Measurements from ENCODE around the gene GINS1. TPM values are rescaled to one million over a fixed set of nuclear protein-coding genes. Genes with fewer than 3 reads are reported as not detected.
A peak's percentile ranks its signal among the peaks of the same experiment; 100 is the strongest.

GINS1 gene
- total and polyA plus RNA-seq, 2 experiments from 2014 or later, result 32.0 to 65.4 TPM

GRCh38 chr20:25485872-25486271 lies 78.4 kb downstream of the GINS1 start (continued):
- TF ChIP-seq ZNF462 (CRISPR knock-in tag; IDR thresholded peaks at IDR 0.05) (no peak), REST (IDR thresholded peaks at IDR 0.05; ENCODE audit: unreplicated experiment) (no peak), JUNB (IDR thresholded peaks at IDR 0.05; ENCODE audit: unreplicated experiment) (no peak)

- no peaks in the 10 kb centered on the region; the same call in 1 of the 2 replicates for H3F3A ChIP-seq (replicated peaks; ENCODE audit: low read depth)
- ATAC-seq (no peak; the same call in 2 of the 3 replicates), DNase-seq (ENCODE audit: low spot score) (no peak)
- no peaks in the 10 kb centered on the region for H3K79me2 ChIP-seq (replicated peaks; ENCODE audit: insufficient read depth)
- no peak for TF ChIP-seq NANOG (IDR thresholded peaks at IDR 0.05; ENCODE audit: borderline replicate concordance)
- TF ChIP-seq POLR2AphosphoS5 (IDR thresholded peaks at IDR 0.05; ENCODE audit: low read depth), result no peak
- H3K27me3 Mint-ChIP-seq (ENCODE audit: insufficient read depth, low read depth, poor library complexity), result peaks cover 3% of the 10 kb centered on the region
- no peaks in the 10 kb centered on the region for H3K9me2 ChIP-seq (ENCODE audit: insufficient read depth)
- H3K27me3 ChIP-seq (ENCODE audit: insufficient read depth), result no peaks in the 10 kb centered on the region
- H3K4me3 Mint-ChIP-seq, result no peak overlapping the region
- no peaks in the 10 kb centered on the region for H3K9me3 Mint-ChIP-seq
- H3K36me3 Mint-ChIP-seq (ENCODE audit: low read depth), result peaks cover 44% of the 10 kb centered on the region
- no peak overlapping the region for H3K4me3 ChIP-seq
- peaks cover 3% of the 10 kb centered on the region for H3K36me3 ChIP-seq (ENCODE audit: insufficient read depth)
- H3K4me2 ChIP-seq, result no peak overlapping the region
- no peaks in the 10 kb centered on the region for H4K20me1 ChIP-seq (replicated peaks; ENCODE audit: insufficient read depth)
- H3K27ac ChIP-seq (ENCODE audit: low read depth), result 0 out of 2 replicates have a peak overlapping the region, but pooled peaks have one; percentile 26
- H3K27ac Mint-ChIP-seq, result peak overlapping the region; percentile 6; the same call in 1 of the 2 replicates
- H3K4me1 Mint-ChIP-seq, result peaks cover 30% of the 10 kb centered on the region
- peaks cover 11% of the 10 kb centered on the region for H3K4me1 ChIP-seq (ENCODE audit: insufficient read depth)
- H2AFZ ChIP-seq, result no peak overlapping the region
These were observed 78.9 kb downstream of the GINS1 start for GRCh38 chr20:25486377-25486776.
